ENCODE data around the gene BRK1. TPM values are rescaled to one million over a fixed set of nuclear protein-coding genes. Genes with fewer than 3 reads are reported as not detected.

Gene BRK1
- total RNA-seq (2022; extraction: Qiagen RNA extraction; ENCODE audit: low read depth) = 169 to 187 TPM (median 179 TPM) in 5 replicates

DNA sequence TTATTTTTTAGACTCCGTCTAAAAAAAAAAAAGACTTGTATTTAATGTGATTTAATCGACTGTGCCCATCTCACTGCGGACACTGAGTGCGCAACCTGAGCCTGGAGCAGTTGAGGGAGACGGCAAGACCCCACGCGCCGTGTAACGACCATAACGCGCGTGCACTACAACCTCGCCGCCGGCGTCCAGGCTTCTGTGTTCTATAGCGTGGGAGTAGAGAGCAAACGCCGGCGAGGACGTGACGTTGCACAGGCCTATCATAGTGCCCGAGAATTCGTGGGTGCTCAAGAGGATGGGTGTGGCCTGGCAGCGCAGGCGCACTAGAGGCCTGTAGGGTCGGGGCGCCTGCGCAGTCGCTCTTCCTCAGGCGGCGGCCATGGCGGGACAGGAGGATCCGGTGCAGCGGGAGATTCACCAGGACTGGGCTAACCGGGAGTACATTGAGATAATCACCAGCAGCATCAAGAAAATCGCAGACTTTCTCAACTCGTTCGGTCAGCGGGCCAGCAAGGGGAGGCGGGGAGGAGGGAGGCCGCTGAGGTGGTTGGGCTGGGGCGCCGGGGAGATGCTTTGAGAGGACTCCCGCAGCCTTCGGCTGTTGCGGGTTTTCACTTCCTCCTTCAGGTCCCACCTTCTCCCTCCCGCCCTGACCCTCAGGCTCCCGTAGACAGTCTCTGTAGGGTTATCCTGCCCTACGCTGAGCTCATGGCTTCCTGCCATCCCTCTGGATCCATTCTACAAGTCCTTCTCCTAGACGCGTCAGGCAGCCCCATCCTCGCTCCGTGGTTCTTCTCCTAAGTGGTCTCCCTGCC, at the start of gene BRK1:
TSS of gene BRK1 (plus strand) at position 350 of the 812 bp plus-strand sequence. CDS start at position 377, 27 bp downstream.

DNA sequence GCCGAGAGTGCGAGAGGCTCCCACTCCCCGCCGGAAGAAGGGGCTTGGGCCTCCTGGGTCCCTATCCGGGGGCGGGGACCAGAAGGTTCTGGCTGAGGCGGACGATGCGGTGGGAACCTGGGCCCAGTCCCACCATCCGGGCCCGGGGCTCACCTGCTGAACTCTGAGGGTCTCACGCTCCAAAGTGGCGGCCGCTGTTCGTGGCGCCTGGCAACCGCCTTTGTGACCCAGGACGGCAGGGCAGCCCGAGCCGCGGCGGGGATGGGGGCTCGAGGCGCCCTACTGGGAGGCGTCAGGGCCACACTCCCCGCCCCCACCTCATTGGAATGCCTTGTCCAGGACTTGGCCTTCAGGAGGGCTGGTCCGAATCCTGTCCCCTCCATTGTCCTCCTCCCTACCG, 7.4 kb upstream of the BRK1 start, which contains the start of gene FANCD2OS:
TSS of gene FANCD2OS (minus strand) at position 165 of the 400 bp plus-strand sequence. CDS start 3,481 bp downstream, outside the sequence.

DNA sequence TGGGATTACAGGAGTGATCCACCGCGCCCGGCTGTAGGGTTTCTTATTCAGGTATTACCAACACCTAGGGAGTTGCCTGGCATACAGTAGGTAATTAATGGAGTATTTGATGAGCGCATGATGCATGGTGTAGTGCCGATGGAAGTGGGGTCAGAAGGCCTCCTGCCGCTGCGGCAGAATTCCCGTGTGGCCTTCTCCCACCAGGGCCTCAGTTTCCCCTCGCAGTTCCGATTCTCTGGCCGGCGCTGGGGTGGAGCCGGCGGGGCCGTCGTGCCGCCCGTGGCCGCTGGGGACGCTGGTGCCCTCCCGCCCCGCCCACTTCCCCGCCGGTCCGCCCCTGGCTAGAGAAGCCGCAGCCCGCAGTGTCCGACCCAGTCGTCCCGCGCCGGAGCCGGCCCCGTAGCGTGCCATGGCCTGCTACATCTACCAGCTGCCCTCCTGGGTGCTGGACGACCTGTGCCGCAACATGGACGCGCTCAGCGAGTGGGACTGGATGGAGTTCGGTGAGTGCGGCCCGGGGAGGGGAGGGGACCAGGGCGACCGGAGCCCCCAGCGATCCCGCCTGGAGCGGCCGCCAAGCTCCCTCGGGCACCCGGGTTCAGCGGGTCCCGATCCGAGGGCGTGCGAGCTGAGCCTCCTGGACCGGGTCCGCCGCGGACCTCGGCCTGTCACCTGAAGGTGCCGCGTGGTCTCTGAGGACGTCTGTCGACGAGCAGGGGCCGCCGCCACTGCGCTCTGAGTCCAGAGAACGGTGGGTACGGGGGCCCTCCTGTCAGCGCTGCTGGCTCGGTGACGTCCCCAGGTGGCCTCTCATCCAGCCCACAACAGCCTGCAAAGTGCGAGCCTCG, 49.3 kb downstream of the BRK1 start, which contains the start of gene IRAK2:
TSS of gene IRAK2 (plus strand) at position 374 of the 848 bp plus-strand sequence. CDS start at position 410, 36 bp downstream.

Other genes starting within 250 kb of the BRK1 start
- gene CIDEC, start 235.4 kb upstream of the BRK1 start, total RNA-seq (2022; extraction: Qiagen RNA extraction; ENCODE audit: low read depth) = 1.6 to 3.0 TPM (median 2.6 TPM) in 5 replicates
- gene JAGN1, start 225.1 kb upstream of the BRK1 start, total RNA-seq (2022; extraction: Qiagen RNA extraction; ENCODE audit: low read depth) = 50.9 to 72.3 TPM (median 67.1 TPM) in 5 replicates
- gene IL17RE, start 212.8 kb upstream of the BRK1 start, total RNA-seq (2022; extraction: Qiagen RNA extraction; ENCODE audit: low read depth) = 0.87 to 1.3 TPM (median 1.0 TPM) in 5 replicates
- gene IL17RC, start 198.6 kb upstream of the BRK1 start, total RNA-seq (2022; extraction: Qiagen RNA extraction; ENCODE audit: low read depth) = 12.1 to 14.7 TPM (median 13.1 TPM) in 5 replicates
- gene CRELD1, start 181.8 kb upstream of the BRK1 start, total RNA-seq (2022; extraction: Qiagen RNA extraction; ENCODE audit: low read depth) = 10.8 to 13.6 TPM (median 12.8 TPM) in 5 replicates
- gene PRRT3, start 163.3 kb upstream of the BRK1 start, total RNA-seq (2022; extraction: Qiagen RNA extraction; ENCODE audit: low read depth) = 0.72 to 1.5 TPM (median 1.4 TPM) in 5 replicates
- gene EMC3, start 128.8 kb upstream of the BRK1 start, total RNA-seq (2022; extraction: Qiagen RNA extraction; ENCODE audit: low read depth) = 117 to 135 TPM (median 127 TPM) in 5 replicates
- 17.5 to 26.0 TPM (median 19.9 TPM) in 5 replicates for gene FANCD2, start 89.2 kb upstream of the BRK1 start, total RNA-seq (2022; extraction: Qiagen RNA extraction; ENCODE audit: low read depth)
- not detected in 5 replicates for gene FANCD2OS, start 7.4 kb upstream of the BRK1 start, total RNA-seq (2022; extraction: Qiagen RNA extraction; ENCODE audit: low read depth)
- gene VHL, start 26.1 kb downstream of the BRK1 start, total RNA-seq (2022; extraction: Qiagen RNA extraction; ENCODE audit: low read depth) = 31.9 to 33.2 TPM (median 33.0 TPM) in 5 replicates
- gene IRAK2, start 49.2 kb downstream of the BRK1 start, total RNA-seq (2022; extraction: Qiagen RNA extraction; ENCODE audit: low read depth) = 23.0 to 31.6 TPM (median 25.3 TPM) in 5 replicates
- 35.2 to 39.0 TPM (median 38.5 TPM) in 5 replicates for gene TATDN2, start 132.8 kb downstream of the BRK1 start, total RNA-seq (2022; extraction: Qiagen RNA extraction; ENCODE audit: low read depth)
- not detected in 5 replicates for gene GHRL, start 177.3 kb downstream of the BRK1 start, total RNA-seq (2022; extraction: Qiagen RNA extraction; ENCODE audit: low read depth)
- gene SEC13, start 205.4 kb downstream of the BRK1 start, total RNA-seq (2022; extraction: Qiagen RNA extraction; ENCODE audit: low read depth) = 184 to 212 TPM (median 210 TPM) in 5 replicates

All from A549 treated with CpdA at 1 μM for 4 hours (cell line).